Fibroblast of lung (primary cell): ENCODE measurements around the gene RB1. TPM values are rescaled to one million over a fixed set of nuclear protein-coding genes. Genes with fewer than 3 reads are reported as not detected.
A peak's percentile ranks its signal among the peaks of the same experiment; 100 is the strongest.

Experiments used
- DNase-seq, 2 donors: peaks; one replicate each; pipeline versions ENCODE4 v3.0.0 to v3.0.0-alpha.2; 2010; ENCODE audit warnings: low read depth in 2 of 2
- H2AFZ ChIP-seq: 2 replicates; pipeline ENCODE4 v1.5.1; 2012; ENCODE audit warnings: low read length, control low read depth, inconsistent platforms
- H3K27ac ChIP-seq: 2 replicates; pipeline ENCODE4 v1.5.1; 2011; ENCODE audit warnings: low read length, control low read depth; ENCODE audit not compliant: insufficient read depth
- H3K27me3 ChIP-seq: 2 replicates; pipeline ENCODE4 v1.5.1; 2011; ENCODE audit warnings: mild to moderate bottlenecking, low read length; ENCODE audit not compliant: control insufficient read depth, insufficient read depth
- H3K36me3 ChIP-seq: 2 replicates; pipeline ENCODE4 v1.5.1; 2011; ENCODE audit warnings: low read length; ENCODE audit not compliant: control insufficient read depth, insufficient read depth
- H3K4me1 ChIP-seq: 2 replicates; pipeline ENCODE4 v1.5.1; 2011; ENCODE audit warnings: low read length; ENCODE audit not compliant: control insufficient read depth, insufficient read depth; ENCODE audit errors: extremely low read depth
- H3K4me2 ChIP-seq: 2 replicates; pipeline ENCODE4 v1.5.1; 2011; ENCODE audit warnings: low read length, control low read depth; ENCODE audit not compliant: insufficient read depth; ENCODE audit errors: extremely low read depth
- H3K4me3 ChIP-seq, 4 experiments: fragments of 200-600 bp in 1 of 4; sonication (generic) in 1 of 4; replicated peaks in 1 of 4; 2 replicates each; pipeline ENCODE4 v1.5.1; 2011 to 2016; ENCODE audit warnings: low read length in 4 of 4, low read depth in 3 of 4, mild to moderate bottlenecking in 3 of 4, control low read depth in 2 of 4, inconsistent platforms in 1 of 4, mixed read lengths in 1 of 4; ENCODE audit not compliant: insufficient read depth in 1 of 4; ENCODE audit errors: control extremely low read depth in 1 of 4
- H3K79me2 ChIP-seq: 2 replicates; pipeline ENCODE4 v1.5.1; 2012; ENCODE audit warnings: mild to moderate bottlenecking, low read length, inconsistent platforms; ENCODE audit not compliant: control insufficient read depth, insufficient read depth
- H3K9ac ChIP-seq: 2 replicates; pipeline ENCODE4 v1.5.1; 2011; ENCODE audit warnings: mild to moderate bottlenecking, low read length, control low read depth; ENCODE audit not compliant: insufficient read depth
- H3K9me3 ChIP-seq: 2 replicates; pipeline ENCODE4 v1.5.1; 2012; ENCODE audit warnings: low read depth, low read length; ENCODE audit not compliant: control insufficient read depth, insufficient read depth
- H4K20me1 ChIP-seq: 2 replicates; pipeline ENCODE4 v1.5.1; 2011; ENCODE audit warnings: low read length; ENCODE audit not compliant: control insufficient read depth, insufficient read depth; ENCODE audit errors: extremely low read depth
- CTCF ChIP-seq, 2 donors: IDR thresholded peaks in 1 of 2; conservative IDR thresholded peaks in 1 of 2; 1 replicate in 1 of 2; 2 replicates in 1 of 2; pipeline ENCODE4 v1.5.1; 2011 to 2012; ENCODE audit warnings: low read length in 2 of 2, control low read depth in 1 of 2, inconsistent platforms in 1 of 2, low read depth in 1 of 2, mild to moderate bottlenecking in 1 of 2
- EZH2 ChIP-seq: IDR thresholded peaks from 2 replicates; pipeline ENCODE4 v1.5.1; 2012; ENCODE audit warnings: low read length, control low read depth, mild to moderate bottlenecking; ENCODE audit errors: missing control alignments
- polyA plus RNA-seq, 2 donors: library from polyadenylated mRNA; depleted of rRNA in 1 of 2; stranded (reverse) in 1 of 2; unstranded in 1 of 2; fragments of >200 nt; gene quantifications; 2 replicates each; pipeline ENCODE4 v1.2.1, GENCODE V29; 2011 to 2012; ENCODE audit warnings: missing spikeins in 1 of 2
- total RNA-seq: library from RNA; depleted of rRNA; stranded (reverse); fragments of >200 nt; gene quantifications from 2 replicates; pipeline ENCODE4 v1.2.1, GENCODE V29; 2014

The RB1 gene
- total and polyA plus RNA-seq, 2 donors (not counting 1 experiment from before 2014, with no cell fraction given) = 31.9 to 39.7 TPM

- Histone ChIP-seq H3K9me3 (no peaks in the 10 kb centered on the region), H4K20me1 (no peaks in the 10 kb centered on the region), H3K27ac (no peak overlapping the region), H3K4me3 (no peak overlapping the region), H3K79me2 (peaks cover 22% of the 10 kb centered on the region), H3K4me1 (no peaks in the 10 kb centered on the region), H3K4me2 (no peak overlapping the region), H3K36me3 (peaks cover 15% of the 10 kb centered on the region), H3K9ac (no peak overlapping the region), H3K27me3 (no peaks in the 10 kb centered on the region), H2AFZ (no peak overlapping the region)
- TF ChIP-seq EZH2 (no peak), CTCF (conservative IDR thresholded peaks at IDR 0.05 in 1 of 2, IDR thresholded peaks at IDR 0.05 in 1 of 2; ENCODE audit: low read depth in 1 of 2, low read length in 2 of 2) (no peak)
- DNase-seq = peak in 1 of 2 donors; percentile 33
Measured at GRCh38 chr13:48315969-48316650, 12.6 kb downstream of the RB1 start.

GRCh38 chr13:48316826-48317510 is 13.4 kb downstream of the RB1 start:
- TF ChIP-seq CTCF (conservative IDR thresholded peaks at IDR 0.05 in 1 of 2, IDR thresholded peaks at IDR 0.05 in 1 of 2; ENCODE audit: low read depth in 1 of 2, low read length in 2 of 2) (no peak), EZH2 (no peak)

GRCh38 chr13:48317511-48318376 is 14.2 kb downstream of the RB1 start:
- peaks cover 15% of the 10 kb centered on the region for H3K36me3 ChIP-seq
- no peaks in the 10 kb centered on the region for H4K20me1 ChIP-seq
- H3K27ac ChIP-seq = no peak overlapping the region
- TF ChIP-seq CTCF (conservative IDR thresholded peaks at IDR 0.05 in 1 of 2, IDR thresholded peaks at IDR 0.05 in 1 of 2; ENCODE audit: low read depth in 1 of 2, low read length in 2 of 2) (no peak), EZH2 (no peak)
- H3K4me1 ChIP-seq = no peaks in the 10 kb centered on the region
- H3K4me3 ChIP-seq = no peak overlapping the region
- no peak overlapping the region for H2AFZ ChIP-seq
- no peaks in the 10 kb centered on the region for H3K9me3 ChIP-seq
- no peak overlapping the region for H3K9ac ChIP-seq
- no peak overlapping the region for H3K4me2 ChIP-seq
- H3K27me3 ChIP-seq = no peaks in the 10 kb centered on the region
- peaks cover 20% of the 10 kb centered on the region for H3K79me2 ChIP-seq
- no peak for DNase-seq

More at GRCh38 chr13:48316826-48317510, 13.4 kb downstream of the RB1 start:
- Histone ChIP-seq H3K4me1 (no peaks in the 10 kb centered on the region), H3K4me3 (no peak overlapping the region), H4K20me1 (no peaks in the 10 kb centered on the region), H3K9me3 (no peaks in the 10 kb centered on the region), H3K27ac (no peak overlapping the region), H2AFZ (no peak overlapping the region), H3K79me2 (peaks cover 20% of the 10 kb centered on the region), H3K4me2 (no peak overlapping the region), H3K27me3 (no peaks in the 10 kb centered on the region), H3K9ac (no peak overlapping the region), H3K36me3 (peaks cover 15% of the 10 kb centered on the region)
- DNase-seq = no peak
